ENCODE measurements around the gene CPLX3.

CPLX3 gene

GRCh38 chr15:74850393-74850792 is 24.0 kb downstream of the CPLX3 start:
- no peak for DNase-seq

GRCh38 chr15:74851960-74852359 is 25.5 kb downstream of the CPLX3 start:
- no peak for DNase-seq

GRCh38 chr15:74854453-74855022 is 28.1 kb downstream of the CPLX3 start:
- DNase-seq = no peak

GRCh38 chr15:74855857-74856256 is 29.4 kb downstream of the CPLX3 start:
- DNase-seq = no peak

- no peak for DNase-seq
Observed at GRCh38 chr15:74856537-74856936, 30.1 kb downstream of the CPLX3 start.

GRCh38 chr15:74857082-74857655 is 30.7 kb downstream of the CPLX3 start:
- no peak for DNase-seq

- DNase-seq = no peak
Observed at GRCh38 chr15:74857671-74858368, 31.4 kb downstream of the CPLX3 start.

GRCh38 chr15:74858369-74858740 is 31.9 kb downstream of the CPLX3 start:
- no peak for DNase-seq

- peak; percentile 22 for DNase-seq
Observed at GRCh38 chr15:74863239-74864056, 37.0 kb downstream of the CPLX3 start.

GRCh38 chr15:74864296-74864695 is 37.9 kb downstream of the CPLX3 start:
- DNase-seq = no peak

- no peak for DNase-seq
Observed at GRCh38 chr15:74865316-74865715, 38.9 kb downstream of the CPLX3 start.

- DNase-seq = peak; percentile 71
Observed at GRCh38 chr15:74866090-74866489, 39.7 kb downstream of the CPLX3 start.

GRCh38 chr15:74867466-74868038 is 41.1 kb downstream of the CPLX3 start:
- no peak for DNase-seq

GRCh38 chr15:74868059-74868458 is 41.6 kb downstream of the CPLX3 start:
- no peak for DNase-seq

GRCh38 chr15:74869372-74869725 is 42.9 kb downstream of the CPLX3 start:
- DNase-seq = no peak

GRCh38 chr15:74869726-74870407 is 43.4 kb downstream of the CPLX3 start:
- DNase-seq = peak; percentile 33

GRCh38 chr15:74870436-74871215 is 44.2 kb downstream of the CPLX3 start:
- DNase-seq = no peak

- DNase-seq = no peak
Observed at GRCh38 chr15:74872702-74873035, 46.2 kb downstream of the CPLX3 start.

GRCh38 chr15:74873036-74873755 is 46.8 kb downstream of the CPLX3 start, which contains the start of gene SCAMP2:
TSS of gene SCAMP2 (minus strand) at chr15:74873365. CDS start at chr15:74873255, 110 bp downstream.
- peak; percentile 93 for DNase-seq

GRCh38 chr15:74873756-74874424 is 47.5 kb downstream of the CPLX3 start:
- no peak for DNase-seq

- no peak for DNase-seq
Observed at GRCh38 chr15:74878273-74878672, 51.8 kb downstream of the CPLX3 start.
